CD4-positive, alpha-beta T cell treated with Interleukin-4 for 1 hour (primary cell): Measurements from ENCODE around the gene IL3.

ENCODE experiments used
- DNase-seq, 2 donors: peaks; one replicate each; pipeline ENCODE4 v3.0.0-alpha.2; 2020 to 2022

The IL3 gene

GRCh38 chr5:132026516-132027008 is 33.9 kb upstream of the IL3 start:
- DNase-seq = peak; percentile 64 to 68

GRCh38 chr5:132027027-132027426 is 33.4 kb upstream of the IL3 start:
- no peak for DNase-seq

GRCh38 chr5:132029609-132030330 is 30.7 kb upstream of the IL3 start:
- DNase-seq = no peak

- DNase-seq = no peak
Observed at GRCh38 chr5:132030610-132031009, 29.8 kb upstream of the IL3 start.

GRCh38 chr5:132032196-132032595 is 28.3 kb upstream of the IL3 start:
- no peak for DNase-seq

- DNase-seq = no peak
Observed at GRCh38 chr5:132033122-132033521, 27.3 kb upstream of the IL3 start.

- DNase-seq = no peak
Observed at GRCh38 chr5:132037353-132037752, 23.1 kb upstream of the IL3 start.

GRCh38 chr5:132044207-132044606 is 16.2 kb upstream of the IL3 start:
- no peak for DNase-seq

- DNase-seq = no peak
Observed at GRCh38 chr5:132046880-132047299, 13.6 kb upstream of the IL3 start.

- no peak for DNase-seq
Observed at GRCh38 chr5:132049093-132049492, 11.4 kb upstream of the IL3 start.

GRCh38 chr5:132049559-132049958 is 10.9 kb upstream of the IL3 start:
- DNase-seq = no peak

- peak in 1 of 2 donors; percentile 28 for DNase-seq
Observed at GRCh38 chr5:132050136-132050535, 10.3 kb upstream of the IL3 start.

- no peak for DNase-seq
Observed at GRCh38 chr5:132050661-132051552, 9.5 kb upstream of the IL3 start.

GRCh38 chr5:132052520-132052919 is 7.9 kb upstream of the IL3 start:
- no peak for DNase-seq

GRCh38 chr5:132053483-132053882 is 7.0 kb upstream of the IL3 start:
- no peak for DNase-seq

- no peak for DNase-seq
Observed at GRCh38 chr5:132054031-132054696, 6.3 kb upstream of the IL3 start.

GRCh38 chr5:132054697-132055440 is 5.6 kb upstream of the IL3 start:
- no peak for DNase-seq

GRCh38 chr5:132055441-132055807 is 5.0 kb upstream of the IL3 start:
- DNase-seq = no peak

GRCh38 chr5:132055808-132056609 is 4.4 kb upstream of the IL3 start:
- peak; percentile 53 to 66 for DNase-seq

GRCh38 chr5:132056610-132057497 is 3.6 kb upstream of the IL3 start:
- no peak for DNase-seq
